HG02938 (cell line): ENCODE data around the gene HSPD1.

ENCODE experiments used
- ATAC-seq: cut with Tn5 transposase; IDR thresholded peaks from one replicate; pipeline ENCODE4 v1.9.1; 2021; ENCODE audit warnings: mild to moderate bottlenecking, moderate library complexity; ENCODE audit not compliant: unreplicated experiment

Gene HSPD1

GRCh38 chr2:197442857-197443256 lies 56.8 kb downstream of the HSPD1 start:
- ATAC-seq: no peak

- no peak for ATAC-seq
Observed at GRCh38 chr2:197437380-197437779, 62.3 kb downstream of the HSPD1 start.
